DLD1 (cell line): ENCODE data around the gene C16orf74.

Source experiments
- in situ Hi-C: cut with HindIII; loops from 2 replicates; pipeline ENCODE4 v1.10.0; 2017; ENCODE audit warnings: low sequenced_read_pairs

The C16orf74 gene

DNA sequence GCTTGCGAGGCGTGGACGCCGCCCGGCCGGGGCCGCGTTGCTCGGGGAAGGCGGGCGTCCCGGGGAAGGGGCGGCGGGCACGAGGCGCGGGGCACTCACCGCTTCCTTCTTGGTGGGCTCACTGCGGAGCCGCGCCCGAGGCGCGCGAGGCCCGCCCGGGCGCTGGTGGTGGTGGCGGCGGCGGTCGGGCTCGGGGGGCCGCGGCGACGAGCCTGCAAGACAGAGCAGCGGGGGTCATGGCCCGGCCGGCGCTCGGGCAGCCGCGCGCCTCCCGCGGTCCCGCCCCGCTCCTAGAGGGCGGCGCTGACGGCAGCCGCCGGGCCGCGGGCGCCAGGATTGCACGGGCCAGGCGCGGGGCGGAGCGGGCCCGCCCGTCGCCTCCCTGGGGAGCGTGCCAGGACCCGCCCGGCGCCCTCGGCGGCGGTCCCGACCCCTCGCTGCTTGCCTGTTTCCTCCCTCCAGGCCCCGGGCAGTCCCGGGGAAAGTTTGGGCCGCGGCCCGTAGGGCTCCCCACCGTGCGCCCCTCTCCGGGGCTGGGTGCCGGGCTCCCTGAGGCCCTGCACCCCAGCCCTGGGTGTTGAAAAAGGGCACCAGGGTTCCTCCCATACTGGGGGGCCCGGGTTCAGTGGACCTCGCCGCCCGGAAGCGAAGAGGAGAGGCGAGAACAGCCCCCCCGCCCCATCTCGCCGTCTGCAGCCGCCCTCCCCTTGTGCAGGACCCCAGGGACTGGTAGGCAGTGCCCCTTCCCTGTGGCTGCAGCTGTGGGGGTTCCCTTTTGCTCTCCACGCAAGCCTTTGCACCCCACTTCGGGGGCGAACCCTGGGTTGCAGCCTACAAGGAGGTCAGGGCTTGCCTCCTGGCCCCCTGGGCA is at the start of gene C16orf74:
TSS of gene C16orf74 (minus strand) at position 270 of the 871 bp plus-strand sequence. CDS start 15,879 bp downstream, outside the sequence.
- in situ Hi-C loops: no loop called here

DNA sequence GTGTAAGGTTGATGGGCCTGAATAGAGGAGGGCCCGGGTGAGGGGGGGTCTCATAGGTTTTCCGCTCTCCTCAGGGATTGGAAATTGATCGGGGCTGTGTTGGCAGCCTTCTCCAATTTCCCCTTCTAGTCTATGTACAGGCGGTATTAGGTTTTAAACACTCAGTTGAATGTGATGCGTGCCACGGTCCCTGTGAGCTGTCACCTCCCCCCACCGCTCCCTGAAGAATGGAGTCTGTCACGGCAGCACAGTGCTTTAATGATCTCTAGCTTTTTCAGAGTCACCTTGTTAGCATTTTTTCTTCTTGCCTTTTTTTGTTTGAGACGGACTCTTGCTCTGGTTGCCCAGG is 49.4 kb upstream of the C16orf74 start:
- in situ Hi-C loops: no loop called here

DNA sequence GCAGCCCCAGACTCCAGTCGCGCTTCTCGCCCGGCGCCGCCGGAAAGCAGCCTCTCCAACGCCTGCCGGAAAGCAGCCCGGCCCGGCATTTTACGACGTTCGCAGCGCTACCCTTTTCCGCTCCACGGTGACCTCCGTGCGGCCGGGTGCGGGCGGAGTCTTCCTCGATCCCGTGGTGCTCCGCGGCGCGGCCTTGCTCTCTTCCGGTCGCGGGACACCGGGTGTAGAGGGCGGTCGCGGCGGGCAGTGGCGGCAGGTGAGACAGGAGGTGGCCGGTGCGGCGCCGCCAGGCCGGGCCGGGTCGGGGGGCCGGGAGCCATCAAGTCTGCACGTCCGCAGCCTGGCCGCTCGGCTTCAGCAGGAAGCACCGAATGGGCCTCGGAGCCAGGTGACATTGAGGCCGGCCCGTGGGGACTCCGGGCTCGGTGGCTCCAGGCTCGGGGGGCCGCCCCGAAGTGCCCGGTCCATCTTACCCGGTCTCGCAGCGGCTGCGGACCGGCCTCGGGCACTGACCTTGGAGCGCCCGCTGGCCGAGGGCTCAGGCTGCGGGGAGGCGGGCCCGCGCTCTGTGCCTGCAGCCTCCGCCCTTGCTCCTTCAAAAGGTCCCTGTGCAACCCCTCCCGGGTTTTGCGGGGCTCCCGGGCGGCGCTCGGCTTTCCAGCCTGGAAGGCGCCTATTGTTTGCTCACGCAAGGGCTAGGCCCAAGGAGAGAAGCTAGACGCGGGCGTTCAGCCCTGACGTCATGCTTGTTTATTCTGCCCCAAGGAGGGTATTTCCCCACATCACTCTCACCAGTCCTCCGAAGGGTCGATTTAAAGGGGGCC is 48.8 kb upstream of the C16orf74 start, which contains the start of the genes COX4I1 and EMC8:
TSS of gene COX4I1 (plus strand) at position 199 of the 824 bp plus-strand sequence. CDS start 1,511 bp downstream, outside the sequence.
TSS of gene EMC8 (minus strand) at position 48 of the 824 bp plus-strand sequence. CDS start 249 bp downstream, outside the sequence.
- in situ Hi-C loops: no loop called here

DNA sequence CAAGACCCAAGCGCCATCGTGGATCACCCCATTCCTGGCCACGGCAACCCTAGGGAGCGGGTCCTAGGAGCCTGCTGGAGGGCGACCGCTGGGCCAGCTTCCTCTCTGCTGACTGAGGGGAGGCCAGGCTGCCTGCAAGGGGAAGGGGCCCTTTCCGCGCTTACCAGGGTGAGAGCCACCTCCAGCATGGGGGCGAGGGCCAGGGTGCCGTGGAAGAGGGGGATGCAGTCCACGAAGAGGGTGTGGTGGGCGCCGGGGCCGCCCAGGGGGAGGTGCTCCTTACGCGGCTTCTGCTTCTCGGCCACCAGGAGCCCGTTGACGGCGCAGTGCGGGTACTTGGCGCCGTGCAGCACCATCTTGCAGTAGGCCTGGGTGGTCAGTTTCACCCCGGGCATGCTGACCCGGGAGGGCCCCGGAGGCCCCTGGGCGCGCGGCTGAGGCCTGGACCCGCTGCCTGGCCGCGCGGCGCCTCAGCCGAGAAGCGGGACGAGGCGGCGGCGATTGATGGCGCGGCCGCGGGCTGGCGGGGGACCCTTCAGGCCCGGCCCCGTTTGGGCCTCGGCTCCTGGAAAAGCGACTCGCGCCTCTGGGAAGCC is 48.1 kb upstream of the C16orf74 start:
- in situ Hi-C loops: no loop called here

DNA sequence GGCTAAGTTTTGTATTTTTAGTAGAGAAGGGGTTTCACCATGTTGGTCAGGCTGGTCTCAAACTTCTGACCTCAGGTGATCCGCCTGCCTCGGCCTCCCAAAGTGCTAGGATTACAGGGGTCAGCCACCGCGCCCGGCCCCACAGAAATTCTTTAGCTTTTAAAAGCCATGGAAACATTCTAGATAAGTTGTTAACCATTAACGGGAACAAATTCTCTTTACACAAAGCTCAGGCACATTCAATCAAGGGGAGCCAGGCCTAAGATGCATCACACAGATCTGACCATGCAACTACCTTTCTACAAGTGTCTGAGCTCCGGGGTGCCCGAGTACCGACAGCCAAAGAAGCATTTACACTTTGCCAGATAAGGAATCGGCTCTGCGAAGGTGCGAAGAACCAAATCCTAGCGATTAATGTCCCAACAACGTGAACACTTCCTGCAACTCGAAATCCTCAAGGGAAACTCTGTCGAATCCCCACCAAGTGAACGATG is 47.4 kb upstream of the C16orf74 start:
- in situ Hi-C loops: no loop called here

DNA sequence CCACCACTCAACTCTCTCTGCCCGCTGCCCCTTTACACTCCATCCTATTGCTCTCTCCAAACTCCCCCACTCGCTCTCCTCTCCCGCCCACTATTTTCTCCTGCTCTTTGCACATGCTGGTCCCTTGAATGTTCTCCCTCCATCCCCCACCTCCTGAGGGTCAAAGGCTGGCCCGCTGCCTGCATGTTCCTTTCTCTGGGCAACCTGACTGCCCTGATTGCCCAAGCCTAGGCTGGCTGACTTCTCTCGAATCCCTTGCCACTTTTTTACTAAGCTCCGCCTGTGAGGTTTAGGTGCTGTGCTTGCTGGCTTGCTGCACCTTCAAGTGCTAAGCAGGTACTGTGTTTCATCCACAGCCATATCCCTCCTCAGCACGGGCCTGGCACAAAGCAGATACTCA is 45.7 kb upstream of the C16orf74 start:
- in situ Hi-C loops: no loop called here

DNA sequence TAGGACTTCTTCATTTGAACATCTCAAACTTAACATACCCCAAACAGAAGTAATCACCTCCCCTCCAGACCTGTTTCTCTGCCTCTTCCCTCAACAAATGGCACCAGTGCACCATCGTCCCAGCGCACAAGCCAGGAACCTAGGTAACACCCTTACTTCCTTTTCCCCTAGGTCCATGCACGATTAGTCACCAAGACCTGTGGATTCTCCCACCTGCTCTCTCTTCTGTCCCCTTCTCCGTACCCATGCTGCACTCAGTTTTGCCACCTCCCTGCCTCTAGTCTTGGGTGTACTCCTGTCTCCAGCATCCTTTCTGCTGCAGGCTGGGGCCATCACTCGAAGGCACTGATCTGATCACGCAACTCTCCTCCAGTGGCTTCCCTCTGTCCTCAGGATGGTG is 45.3 kb upstream of the C16orf74 start:
- in situ Hi-C loops: no loop called here

DNA sequence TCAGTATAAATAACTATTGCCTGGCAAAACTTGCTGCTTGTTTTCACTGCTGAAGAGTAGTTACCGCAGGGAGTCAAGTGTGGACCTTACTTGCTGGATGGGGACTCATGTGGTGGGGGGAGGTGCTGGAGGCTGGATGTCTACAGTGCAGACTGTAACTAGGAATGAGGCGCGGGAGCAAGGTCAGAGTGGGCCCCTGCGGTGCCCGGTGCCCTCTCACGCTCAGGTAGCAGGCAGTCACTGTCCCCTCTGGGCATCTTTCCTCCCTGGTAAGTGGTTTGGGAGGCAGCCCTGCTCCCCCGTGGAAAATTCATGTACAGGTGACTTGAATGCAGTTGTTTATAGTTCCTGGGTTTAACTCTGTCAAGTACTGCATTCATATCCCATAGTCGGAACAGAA is 43.8 kb upstream of the C16orf74 start:
- in situ Hi-C loops: no loop called here

DNA sequence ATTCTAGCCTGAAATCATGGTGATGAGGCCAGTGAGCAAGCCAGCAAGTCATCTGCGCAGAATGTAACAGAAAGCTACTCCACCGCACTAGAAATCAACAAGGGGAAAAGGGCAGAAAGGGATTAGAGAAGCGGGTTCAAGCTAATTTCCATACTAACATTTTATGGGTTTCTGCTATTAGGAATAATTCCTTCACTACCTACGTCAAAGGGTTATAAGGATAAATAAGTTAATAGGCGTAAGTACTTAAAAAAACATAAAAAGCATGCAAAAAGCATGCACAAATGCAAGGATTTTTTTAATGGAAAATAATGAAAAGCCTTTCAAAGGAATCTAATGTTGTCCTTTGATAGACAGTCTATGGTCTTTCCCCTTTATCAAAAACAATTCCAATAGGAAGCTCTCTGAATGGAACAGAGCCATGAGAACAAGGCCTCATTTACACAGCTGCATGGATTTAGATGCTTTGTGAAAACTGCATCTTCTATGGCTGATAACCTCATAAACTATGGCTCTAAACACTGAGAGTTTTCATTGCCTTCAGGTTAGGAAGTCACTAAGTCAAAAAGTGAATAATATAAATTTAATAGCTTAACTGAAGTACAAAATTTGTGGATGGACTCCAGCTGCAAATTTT is 42.9 kb upstream of the C16orf74 start:
- in situ Hi-C loops: no loop called here

DNA sequence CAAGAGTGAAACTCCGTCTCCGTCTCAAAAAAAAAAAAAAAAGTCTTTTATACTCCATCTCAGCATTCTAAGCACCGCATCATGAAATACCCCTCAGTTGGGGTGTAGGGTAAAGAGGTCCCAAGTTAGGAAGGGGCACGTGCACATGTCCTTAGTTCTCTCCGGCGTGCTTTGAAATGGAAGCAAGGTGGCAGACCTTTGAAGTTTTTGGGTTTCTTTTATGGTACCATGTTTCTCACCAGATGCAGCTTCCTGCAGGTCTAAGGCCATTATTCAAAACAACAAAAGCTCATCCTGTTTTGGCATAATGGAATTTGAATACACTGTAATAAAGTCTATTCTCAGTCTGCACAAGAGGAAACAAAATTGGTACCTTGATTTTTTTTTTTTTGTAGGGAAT is 38.9 kb upstream of the C16orf74 start:
- in situ Hi-C loops: no loop called here

DNA sequence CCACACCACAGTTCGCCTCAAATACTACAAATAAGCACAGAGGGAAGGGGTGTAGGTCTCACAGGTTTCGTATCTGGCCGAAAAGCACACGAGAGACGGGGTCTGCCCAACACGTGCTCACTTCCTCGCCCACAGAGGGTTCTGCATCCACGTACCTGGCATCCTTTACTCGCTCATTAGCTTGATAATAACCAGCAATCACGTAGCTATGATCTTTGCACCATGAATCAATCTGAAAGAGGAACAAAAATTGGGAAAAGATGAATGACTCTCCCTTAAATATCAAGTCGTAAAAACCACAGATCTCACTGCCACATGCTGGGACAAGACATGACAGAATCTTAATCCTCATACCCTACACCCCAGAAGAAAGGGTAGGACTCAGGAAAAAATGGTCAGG is 37.9 kb upstream of the C16orf74 start:
- in situ Hi-C loops: no loop called here

DNA sequence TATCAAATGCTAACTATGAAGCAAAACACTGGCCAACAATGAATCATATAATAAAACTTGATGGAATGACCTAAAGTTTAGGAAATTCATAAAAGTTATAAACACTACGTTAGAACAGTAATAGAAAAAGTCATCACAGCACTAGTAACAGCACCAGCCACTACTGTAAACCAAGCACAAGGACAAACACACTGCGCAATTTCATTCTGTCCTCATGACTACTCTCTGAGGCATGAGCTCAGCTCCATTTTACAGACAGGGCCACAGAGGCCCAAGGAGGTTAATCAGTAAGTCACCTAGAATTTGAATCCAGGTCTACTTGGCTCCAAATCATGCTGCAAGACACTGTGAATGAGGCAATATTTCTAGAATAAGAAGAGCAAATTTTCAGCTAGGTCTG is 35.0 kb upstream of the C16orf74 start:
- in situ Hi-C loops: no loop called here

DNA sequence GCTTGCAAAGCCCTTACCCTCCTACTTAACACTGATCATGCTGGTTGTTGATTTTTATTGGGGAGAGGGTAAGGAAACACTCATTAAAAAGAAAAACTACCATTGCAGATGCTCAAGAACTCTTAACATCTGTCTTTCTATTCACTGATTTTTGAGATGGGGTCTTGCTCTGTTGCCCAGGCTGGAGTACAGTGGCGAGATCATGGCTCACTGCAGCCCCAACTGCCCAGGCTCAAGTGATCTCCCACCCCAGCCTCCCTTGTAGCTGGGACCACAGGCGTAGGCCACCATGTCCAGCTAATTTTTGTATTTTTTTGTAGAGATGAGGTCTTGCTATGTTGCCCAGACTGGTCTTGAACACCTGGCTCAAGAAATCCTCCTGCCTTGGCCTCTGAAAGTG is 33.9 kb upstream of the C16orf74 start:
- in situ Hi-C loops: no loop called here

DNA sequence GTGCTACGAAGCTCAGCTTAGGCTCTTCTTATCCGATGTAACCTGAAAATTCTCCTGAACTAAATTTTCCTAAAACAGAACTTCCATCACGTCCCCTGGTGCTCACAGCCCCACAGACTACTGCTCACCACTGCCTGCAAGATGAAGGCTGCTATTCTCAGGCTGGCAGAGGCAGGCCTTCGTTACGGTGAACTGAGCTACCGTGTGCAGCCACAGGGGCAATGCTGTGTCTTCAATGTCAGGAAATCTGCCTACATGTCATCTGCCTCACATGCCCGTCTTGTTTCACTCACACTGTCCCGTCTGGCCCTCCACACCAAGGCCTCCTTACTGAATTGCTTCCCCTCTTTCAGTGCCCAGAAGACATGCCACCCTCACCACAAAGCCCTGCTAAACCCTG is 32.5 kb upstream of the C16orf74 start:
- in situ Hi-C loops: no loop called here

DNA sequence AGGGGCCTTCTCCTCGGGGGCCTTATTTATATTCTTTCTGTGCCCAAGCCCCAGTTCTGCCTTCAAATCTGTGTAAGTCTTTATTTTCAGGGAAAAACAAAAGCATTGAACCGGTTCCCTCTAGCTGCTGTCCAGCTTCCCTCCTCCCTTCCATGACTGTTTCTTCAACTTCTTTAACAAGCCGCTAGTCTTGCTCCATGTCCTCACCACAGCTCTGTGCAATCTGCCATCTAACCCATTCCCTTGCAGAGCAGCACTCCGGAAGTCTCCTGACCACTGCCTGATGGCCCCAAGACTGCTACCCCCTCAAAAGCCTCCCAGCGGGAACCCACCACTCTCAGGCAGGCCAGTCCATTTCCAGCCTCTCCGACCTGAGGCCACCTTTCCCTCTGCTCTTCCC is 31.6 kb upstream of the C16orf74 start:
- in situ Hi-C loops: no loop called here

DNA sequence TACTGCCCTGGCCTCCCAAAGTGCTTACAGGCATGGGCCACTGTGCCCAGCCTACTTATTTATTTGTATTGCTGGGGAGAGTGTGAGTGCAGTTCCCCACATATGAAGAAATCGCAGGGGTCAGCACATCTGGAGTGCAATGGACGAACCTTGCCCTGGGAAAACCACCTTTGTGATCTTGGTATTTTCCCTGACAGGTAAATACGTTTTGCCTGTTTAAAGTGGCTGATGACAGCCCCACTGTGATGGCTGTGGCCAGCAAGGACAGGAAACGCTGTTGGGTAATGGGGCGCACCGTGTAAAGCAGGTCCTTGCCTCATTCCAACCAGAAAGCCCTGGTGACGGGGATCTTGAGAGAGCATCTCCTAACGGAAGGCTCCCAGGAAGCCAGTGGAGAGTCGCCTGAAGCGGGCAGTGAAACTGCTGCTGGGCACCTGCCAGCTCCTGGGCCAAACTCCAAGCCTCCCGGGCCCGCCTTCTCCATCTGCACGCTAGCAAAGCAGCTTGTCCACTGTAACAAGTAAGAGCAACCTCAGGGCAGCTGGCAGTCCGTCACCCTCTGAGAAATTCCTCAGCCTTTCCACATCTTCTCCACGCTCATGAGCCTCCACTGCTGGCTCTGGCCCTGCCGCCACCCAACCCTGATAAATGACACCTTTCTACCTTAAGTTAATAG is 30.9 kb upstream of the C16orf74 start:
- in situ Hi-C loops: no loop called here

DNA sequence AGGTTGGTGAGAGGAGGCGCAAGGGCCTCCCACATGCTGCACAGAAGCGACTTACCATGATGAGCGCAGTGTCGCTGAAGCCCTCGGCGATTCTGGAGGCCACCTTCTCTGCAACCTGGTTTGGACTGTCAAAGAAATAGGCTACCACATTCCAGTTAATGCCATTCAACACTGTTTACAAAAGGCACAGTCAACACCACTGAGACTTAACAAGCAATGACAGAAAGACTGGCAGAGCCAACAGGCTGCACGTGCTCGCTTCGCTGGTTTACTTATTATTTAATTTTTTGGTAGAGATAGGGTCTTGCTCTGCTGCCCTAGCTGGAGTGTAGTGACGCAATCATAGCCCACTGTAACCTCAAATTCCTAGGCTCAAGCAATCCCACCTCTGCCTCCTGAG is 30.3 kb upstream of the C16orf74 start:
- in situ Hi-C loops: no loop called here

DNA sequence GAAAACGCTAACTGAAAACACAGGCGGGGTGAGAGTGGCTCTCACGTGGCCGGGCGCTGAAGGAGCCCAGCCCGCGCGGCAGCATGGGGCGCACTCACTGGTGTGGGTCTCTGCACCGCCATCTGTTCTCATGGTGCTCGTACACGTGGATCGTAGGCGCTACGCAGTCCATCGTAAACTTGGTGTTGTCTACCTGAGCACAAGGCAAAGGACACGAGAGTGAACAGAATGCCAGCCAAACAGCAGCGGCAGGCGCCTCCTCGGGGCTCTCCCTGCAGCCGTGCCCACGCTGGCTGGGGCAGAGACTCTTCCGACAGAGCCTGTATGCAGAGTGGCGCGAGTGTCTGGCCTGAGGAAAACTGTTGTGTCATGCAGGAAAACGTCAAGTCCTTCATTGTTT is 29.4 kb upstream of the C16orf74 start:
- in situ Hi-C loops: no loop called here

DNA sequence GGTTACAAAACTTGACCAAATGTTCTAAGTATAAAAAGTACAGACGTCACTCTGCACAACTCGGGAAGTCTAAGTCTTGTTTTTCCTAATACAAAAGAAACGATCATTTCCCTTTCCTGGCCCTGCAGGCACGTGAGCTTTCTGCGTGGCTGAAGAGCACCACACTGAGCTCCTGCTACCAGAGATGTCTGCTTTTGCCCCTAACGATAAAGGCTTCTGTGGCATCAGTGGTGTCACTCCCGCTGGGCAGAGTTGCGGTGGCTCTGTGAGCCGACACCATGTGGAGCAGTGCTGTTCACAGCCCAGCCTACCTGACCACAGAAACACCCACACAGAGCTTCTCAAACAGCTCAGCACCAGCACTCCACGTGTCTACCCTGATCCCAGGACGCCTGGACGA is 28.0 kb upstream of the C16orf74 start:
- in situ Hi-C loops: no loop called here

DNA sequence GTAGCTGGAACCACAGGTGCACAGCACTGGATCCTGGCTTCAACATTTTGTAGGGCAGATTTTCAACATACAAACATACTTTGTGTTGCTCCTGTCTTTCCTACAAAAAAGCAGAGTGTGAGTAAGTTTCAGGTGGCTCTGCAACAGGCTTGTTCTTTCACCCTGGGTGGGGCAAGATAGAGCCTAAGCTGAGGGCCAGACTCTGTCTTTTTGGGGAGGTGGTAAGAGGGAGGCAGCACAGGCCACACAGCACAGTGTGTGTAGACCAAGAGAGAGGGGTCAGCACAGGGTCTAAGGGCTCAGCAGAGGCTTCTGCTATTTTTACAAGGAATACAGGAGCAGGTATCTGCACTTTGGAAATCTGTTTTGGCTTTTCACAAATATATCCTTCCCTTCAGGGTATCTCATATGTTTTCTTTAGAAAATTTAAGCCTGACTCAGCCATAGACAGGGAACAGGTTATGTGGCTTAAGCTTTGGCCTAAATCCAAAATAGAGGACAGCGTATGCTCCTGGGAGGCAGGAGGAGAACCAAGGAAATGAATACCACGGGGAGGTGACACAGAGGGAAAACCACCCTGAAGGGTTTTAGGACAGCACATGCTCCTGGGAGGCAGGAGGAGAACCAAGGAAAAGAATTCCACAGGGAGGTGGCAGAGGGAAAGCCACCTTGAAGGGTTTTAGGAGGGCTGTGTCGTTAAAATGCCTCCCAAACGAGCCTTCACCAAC is 26.9 kb upstream of the C16orf74 start:
- in situ Hi-C loops: no loop called here
